ENCODE results near the gene MYO3B.

MYO3B gene

GRCh38 chr2:170240629-170241028, 62.7 kb downstream of the MYO3B start:
- no peak for DNase-seq (ENCODE audit: low read depth)
- no peak for TF ChIP-seq CTCF (IDR thresholded peaks at IDR 0.05; ENCODE audit: insufficient read depth, low read depth, low read length, missing control alignments)
- H3K4me3 ChIP-seq (ENCODE audit: low read depth, low read length): no peak overlapping the region

GRCh38 chr2:170241756-170242155, 63.8 kb downstream of the MYO3B start:
- no peak for DNase-seq (ENCODE audit: low read depth)
- no peak for TF ChIP-seq CTCF (IDR thresholded peaks at IDR 0.05; ENCODE audit: insufficient read depth, low read depth, low read length, missing control alignments)
- no peak overlapping the region for H3K4me3 ChIP-seq (ENCODE audit: low read depth, low read length)

- no peak for TF ChIP-seq CTCF (IDR thresholded peaks at IDR 0.05; ENCODE audit: insufficient read depth, low read depth, low read length, missing control alignments)
- no peak overlapping the region for H3K4me3 ChIP-seq (ENCODE audit: low read depth, low read length)
- no peak for DNase-seq (ENCODE audit: low read depth)
These were observed 65.3 kb downstream of the MYO3B start for GRCh38 chr2:170243118-170243837.

- DNase-seq (ENCODE audit: low read depth): no peak
- no peak for TF ChIP-seq CTCF (IDR thresholded peaks at IDR 0.05; ENCODE audit: insufficient read depth, low read depth, low read length, missing control alignments)
- H3K4me3 ChIP-seq (ENCODE audit: low read depth, low read length): no peak overlapping the region
These were observed 66.0 kb downstream of the MYO3B start for GRCh38 chr2:170243898-170244297.

- no peak for TF ChIP-seq CTCF (IDR thresholded peaks at IDR 0.05; ENCODE audit: insufficient read depth, low read depth, low read length, missing control alignments)
- DNase-seq (ENCODE audit: low read depth): no peak
- H3K4me3 ChIP-seq (ENCODE audit: low read depth, low read length): no peak overlapping the region
These were observed 66.6 kb downstream of the MYO3B start for GRCh38 chr2:170244555-170244954.

GRCh38 chr2:170245312-170245711, 67.4 kb downstream of the MYO3B start:
- DNase-seq (ENCODE audit: low read depth): no peak
- TF ChIP-seq CTCF (IDR thresholded peaks at IDR 0.05; ENCODE audit: insufficient read depth, low read depth, low read length, missing control alignments): no peak
- no peak overlapping the region for H3K4me3 ChIP-seq (ENCODE audit: low read depth, low read length)

GRCh38 chr2:170247333-170247732, 69.4 kb downstream of the MYO3B start:
- TF ChIP-seq CTCF (IDR thresholded peaks at IDR 0.05; ENCODE audit: insufficient read depth, low read depth, low read length, missing control alignments): no peak
- no peak for DNase-seq (ENCODE audit: low read depth)
- no peak overlapping the region for H3K4me3 ChIP-seq (ENCODE audit: low read depth, low read length)

All from GM12865 (cell line).